Measurements from ENCODE around the gene TBCE. TPM values are rescaled to one million over a fixed set of nuclear protein-coding genes. Genes with fewer than 3 reads are reported as not detected.

Gene TBCE
- total and polyA plus RNA-seq, 9 of the 15 experiments (the other 6 are each of a cell fraction or from before 2014, with no cell fraction given), result 52.6 to 92.1 (median 82.1) TPM

GRCh38 chr1:235327559-235328270 is 39.5 kb upstream of the TBCE start, which contains the start of gene ARID4B (continued):
- TF ChIP-seq TRIM25 (IDR thresholded peaks at IDR 0.05; ENCODE audit: borderline replicate concordance), result no peak
- no peak for TF ChIP-seq PPARD (CRISPR knock-in tag; IDR thresholded peaks at IDR 0.05)
- TF ChIP-seq, protein P1, sequence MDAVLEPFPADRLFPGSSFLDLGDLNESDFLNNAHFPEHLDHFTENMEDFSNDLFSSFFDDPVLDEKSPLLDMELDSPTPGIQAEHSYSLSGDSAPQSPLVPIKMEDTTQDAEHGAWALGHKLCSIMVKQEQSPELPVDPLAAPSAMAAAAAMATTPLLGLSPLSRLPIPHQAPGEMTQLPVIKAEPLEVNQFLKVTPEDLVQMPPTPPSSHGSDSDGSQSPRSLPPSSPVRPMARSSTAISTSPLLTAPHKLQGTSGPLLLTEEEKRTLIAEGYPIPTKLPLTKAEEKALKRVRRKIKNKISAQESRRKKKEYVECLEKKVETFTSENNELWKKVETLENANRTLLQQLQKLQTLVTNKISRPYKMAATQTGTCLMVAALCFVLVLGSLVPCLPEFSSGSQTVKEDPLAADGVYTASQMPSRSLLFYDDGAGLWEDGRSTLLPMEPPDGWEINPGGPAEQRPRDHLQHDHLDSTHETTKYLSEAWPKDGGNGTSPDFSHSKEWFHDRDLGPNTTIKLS (IDR thresholded peaks at IDR 0.05; ENCODE audit: borderline replicate concordance, low read depth), result no peak
- TF ChIP-seq DACH1 (IDR thresholded peaks at IDR 0.05; ENCODE audit: partially characterized antibody), result no peak
- TF ChIP-seq CEBPG (CRISPR knock-in tag; IDR thresholded peaks at IDR 0.05), result no peak
- TF ChIP-seq CEBPG (tag; conservative IDR thresholded peaks at IDR 0.05 in 1 of 2, IDR thresholded peaks at IDR 0.05 in 1 of 2), result no peak
- TF ChIP-seq MTA2 (IDR thresholded peaks at IDR 0.05; ENCODE audit: low read depth), result no peak
- TF ChIP-seq SIX5 (IDR thresholded peaks at IDR 0.05; ENCODE audit: borderline replicate concordance in 1 of 2, insufficient read depth in 1 of 2, low read depth in 1 of 2, low read length in 2 of 2), result no peak
- no peak for TF ChIP-seq CBFB (CRISPR knock-in tag; IDR thresholded peaks at IDR 0.05)
- TF ChIP-seq KDM5B (IDR thresholded peaks at IDR 0.05; ENCODE audit: insufficient replicate concordance, low read depth, low read length), result peak; percentile 11
- no peak for TF ChIP-seq SMAD2 (IDR thresholded peaks at IDR 0.05; ENCODE audit: low read depth, low read length)
- peak; percentile 3 for TF ChIP-seq SUPT5H (IDR thresholded peaks at IDR 0.05)
- no peak; the same call in 1 of the 2 replicates for TF ChIP-seq HMG20B (CRISPR knock-in tag; IDR thresholded peaks at IDR 0.05)
- TF ChIP-seq RBFOX2 (IDR thresholded peaks at IDR 0.05; ENCODE audit: low read depth, low read length), result peak; percentile 86
- no peak for TF ChIP-seq FIP1L1 (IDR thresholded peaks at IDR 0.05; ENCODE audit: low read depth, low read length, poor library complexity, severe bottlenecking)
- TF ChIP-seq SAFB2 (IDR thresholded peaks at IDR 0.05; ENCODE audit: borderline replicate concordance, low read depth, low read length, severe bottlenecking), result no peak
- no peak for TF ChIP-seq RBM25 (IDR thresholded peaks at IDR 0.05; ENCODE audit: low read depth, low read length, severe bottlenecking)
- no peak for TF ChIP-seq DNMT1 (IDR thresholded peaks at IDR 0.05)
- no peak for TF ChIP-seq NR3C1 (CRISPR knock-in tag; IDR thresholded peaks at IDR 0.05)
- no peak for TF ChIP-seq CBX5 (IDR thresholded peaks at IDR 0.05; ENCODE audit: borderline replicate concordance, low read depth)
- no peak for TF ChIP-seq ZNF384 (IDR thresholded peaks at IDR 0.05; ENCODE audit: low read depth, low read length)
- no peak for TF ChIP-seq POLR2AphosphoS2 (IDR thresholded peaks at IDR 0.05; ENCODE audit: low read length)
- TF ChIP-seq RAD51 (IDR thresholded peaks at IDR 0.05; ENCODE audit: borderline replicate concordance, low read depth), result no peak
- TF ChIP-seq NCOA1 (IDR thresholded peaks at IDR 0.05; ENCODE audit: low read depth), result no peak; the same call in 1 of the 2 replicates
